Thoracic aorta (tissue), 2 donors: ENCODE measurements around the gene CDAN1. TPM values are rescaled to one million over a fixed set of nuclear protein-coding genes. Genes with fewer than 3 reads are reported as not detected.

Experiments
- ATAC-seq: fragments of 150-250 bp; one replicate; pipeline ENCODE4 v1.8.0; 2017; ENCODE audit warnings: low read depth; ENCODE audit not compliant: insufficient number of reproducible peaks, low FRiP score
- DNase-seq: peaks from one replicate; pipeline ENCODE4 v3.0.0-alpha.2; 2020; ENCODE audit warnings: low spot score
- H3K27ac ChIP-seq, 2 donors: fragments of 200-600 bp; sonication (generic); 1 replicate in 1 of 2; 2 replicates in 1 of 2; pipeline ENCODE4 v1.5.1; 2016; ENCODE audit warnings: mild to moderate bottlenecking in 2 of 2, moderate library complexity in 2 of 2
- H3K27me3 ChIP-seq: fragments of 200-600 bp; sonication (generic); replicated peaks from 2 replicates; pipeline ENCODE4 v1.6.0; 2016; ENCODE audit warnings: mild to moderate bottlenecking; ENCODE audit not compliant: insufficient read depth
- H3K36me3 ChIP-seq: fragments of 200-600 bp; sonication (generic); one replicate; pipeline ENCODE4 v1.5.1; 2016
- H3K4me1 ChIP-seq, 2 donors: fragments of 200-600 bp; sonication (generic); 1 replicate in 1 of 2; 2 replicates in 1 of 2; pipeline versions ENCODE4 v1.5.1 to v1.6.0; 2016; ENCODE audit warnings: low read depth in 2 of 2, mild to moderate bottlenecking in 1 of 2; ENCODE audit not compliant: control insufficient read depth in 1 of 2
- H3K4me3 ChIP-seq: fragments of 200-600 bp; sonication (generic); 2 replicates; pipeline ENCODE4 v1.5.1; 2016; ENCODE audit warnings: mild to moderate bottlenecking
- H3K9me3 ChIP-seq: fragments of 200-600 bp; sonication (generic); 2 replicates; pipeline ENCODE4 v1.5.1; 2016
- total RNA-seq, 2 donors: library from RNA; depleted of rRNA; stranded (reverse); fragments of >200 nt; gene quantifications; one replicate each; pipeline versions ENCODE4 v1.1.0 to v1.2.3, GENCODE V29; 2016
- TF ChIP-seq, protein P1 (sequence below): fragments of 200-600 bp; sonication (generic); IDR thresholded peaks from one replicate; pipeline ENCODE4 v1.5.1; 2019; ENCODE audit warnings: antibody characterized with exemption

CDAN1 gene
- total RNA-seq, 2 donors from 2014 or later = 16.2 to 19.1 TPM

DNA sequence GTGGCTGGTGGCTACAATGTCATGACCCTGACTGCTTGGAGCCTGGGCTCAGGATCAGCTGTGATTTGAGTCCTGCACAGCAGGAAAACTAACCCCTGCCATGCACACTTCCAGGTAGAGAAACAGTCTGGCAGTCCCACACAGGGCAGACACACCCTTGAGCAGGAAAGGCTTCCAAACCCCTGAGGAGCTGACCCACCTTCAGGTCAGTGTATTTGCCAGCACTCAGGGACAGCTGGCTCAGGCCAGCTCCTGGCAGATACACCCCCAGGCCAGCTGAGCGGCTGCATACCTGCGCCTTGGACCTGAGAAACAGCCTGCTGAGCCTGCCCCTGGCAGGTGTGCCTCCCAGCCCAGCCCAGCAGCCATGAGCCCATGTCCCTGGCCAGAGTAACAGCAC is 22.2 kb upstream of the CDAN1 start:
- no peak overlapping the region for H3K27ac ChIP-seq
- DNase-seq = no peak
- peaks cover 17% of the 10 kb centered on the region for H3K9me3 ChIP-seq
- H3K4me3 ChIP-seq = no peak overlapping the region
- no peaks in the 10 kb centered on the region for H3K36me3 ChIP-seq
- no peaks in the 10 kb centered on the region for H3K27me3 ChIP-seq
- TF ChIP-seq, protein P1, sequence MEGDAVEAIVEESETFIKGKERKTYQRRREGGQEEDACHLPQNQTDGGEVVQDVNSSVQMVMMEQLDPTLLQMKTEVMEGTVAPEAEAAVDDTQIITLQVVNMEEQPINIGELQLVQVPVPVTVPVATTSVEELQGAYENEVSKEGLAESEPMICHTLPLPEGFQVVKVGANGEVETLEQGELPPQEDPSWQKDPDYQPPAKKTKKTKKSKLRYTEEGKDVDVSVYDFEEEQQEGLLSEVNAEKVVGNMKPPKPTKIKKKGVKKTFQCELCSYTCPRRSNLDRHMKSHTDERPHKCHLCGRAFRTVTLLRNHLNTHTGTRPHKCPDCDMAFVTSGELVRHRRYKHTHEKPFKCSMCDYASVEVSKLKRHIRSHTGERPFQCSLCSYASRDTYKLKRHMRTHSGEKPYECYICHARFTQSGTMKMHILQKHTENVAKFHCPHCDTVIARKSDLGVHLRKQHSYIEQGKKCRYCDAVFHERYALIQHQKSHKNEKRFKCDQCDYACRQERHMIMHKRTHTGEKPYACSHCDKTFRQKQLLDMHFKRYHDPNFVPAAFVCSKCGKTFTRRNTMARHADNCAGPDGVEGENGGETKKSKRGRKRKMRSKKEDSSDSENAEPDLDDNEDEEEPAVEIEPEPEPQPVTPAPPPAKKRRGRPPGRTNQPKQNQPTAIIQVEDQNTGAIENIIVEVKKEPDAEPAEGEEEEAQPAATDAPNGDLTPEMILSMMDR = no peak
- ATAC-seq = no peak
- no peaks in the 10 kb centered on the region for H3K4me1 ChIP-seq

DNA sequence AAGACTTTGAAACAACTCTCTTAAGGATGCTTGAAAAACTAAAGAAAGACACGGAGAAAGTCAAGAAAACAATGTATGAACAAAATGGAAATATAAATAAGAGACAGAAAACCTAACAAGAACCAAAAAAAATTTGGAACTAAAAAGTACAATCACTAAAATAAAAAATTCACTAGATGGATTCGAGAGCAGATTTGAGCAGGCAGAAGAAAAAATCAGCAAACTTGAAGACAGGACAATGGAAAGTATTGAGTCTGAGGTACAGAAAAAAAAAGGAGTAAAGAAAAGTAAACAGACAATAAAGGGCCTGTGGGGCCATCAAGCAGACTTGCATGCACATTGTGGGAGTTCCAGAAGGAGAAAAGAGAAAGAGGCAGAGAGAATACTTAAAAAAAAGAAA is 13.4 kb upstream of the CDAN1 start:
- TF ChIP-seq, protein P1 = no peak
- DNase-seq (no peak), ATAC-seq (no peak)
- H3K9me3 ChIP-seq = peaks cover 5% of the 10 kb centered on the region
- H3K4me3 ChIP-seq = no peak overlapping the region
- peaks cover 5% of the 10 kb centered on the region for H3K36me3 ChIP-seq
- no peaks in the 10 kb centered on the region for H3K27me3 ChIP-seq
- no peak overlapping the region for H3K27ac ChIP-seq
- H3K4me1 ChIP-seq = no peaks in the 10 kb centered on the region

DNA sequence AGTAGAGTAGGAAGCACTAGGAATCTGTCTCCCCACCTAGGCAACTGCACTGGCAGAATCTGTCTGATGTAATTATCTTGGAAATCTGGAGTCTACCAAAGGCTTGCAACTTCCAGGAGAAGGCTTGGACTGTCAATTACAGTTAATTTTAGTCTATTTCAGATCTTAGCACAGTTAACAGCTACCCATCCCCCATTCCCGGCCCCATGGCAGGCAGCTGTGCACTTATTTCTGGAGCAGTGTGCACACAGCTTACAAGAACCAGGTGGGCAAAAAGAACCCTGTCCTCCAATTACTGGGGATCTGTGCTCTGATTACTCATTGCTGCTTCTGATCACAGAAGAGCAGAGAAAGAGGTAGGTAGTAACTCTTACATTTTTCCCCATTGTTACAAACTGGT is 12.3 kb upstream of the CDAN1 start:
- no peak overlapping the region for H3K27ac ChIP-seq
- H3K9me3 ChIP-seq = peaks cover 5% of the 10 kb centered on the region
- DNase-seq (no peak), ATAC-seq (no peak)
- H3K27me3 ChIP-seq = no peaks in the 10 kb centered on the region
- TF ChIP-seq, protein P1 = no peak
- no peaks in the 10 kb centered on the region for H3K4me1 ChIP-seq
- no peak overlapping the region for H3K4me3 ChIP-seq
- H3K36me3 ChIP-seq = peaks cover 5% of the 10 kb centered on the region

DNA sequence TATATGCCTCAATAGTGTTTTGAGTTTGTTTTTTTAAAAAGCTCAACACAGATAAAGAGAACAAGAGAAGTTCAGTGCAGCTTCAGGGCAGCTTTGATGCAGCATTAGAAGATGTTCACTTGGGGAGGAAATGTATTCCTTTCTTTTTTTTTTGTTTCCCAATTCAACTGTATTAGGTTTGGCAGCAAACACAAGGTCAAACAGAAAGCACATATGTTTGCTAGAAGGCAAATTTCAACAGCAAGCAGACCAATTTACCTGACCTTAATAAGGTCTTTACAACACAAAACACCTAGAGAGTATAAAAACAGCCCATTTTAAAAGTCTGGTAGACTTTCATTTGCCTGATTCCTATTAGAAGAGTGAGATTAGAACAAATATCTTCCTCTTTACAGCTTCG is 7.3 kb upstream of the CDAN1 start:
- TF ChIP-seq, protein P1 = no peak
- ATAC-seq (no peak), DNase-seq (no peak)
- H3K4me3 ChIP-seq = no peak overlapping the region
- H3K27ac ChIP-seq = no peak overlapping the region
- H3K4me1 ChIP-seq = no peaks in the 10 kb centered on the region
- H3K27me3 ChIP-seq = no peaks in the 10 kb centered on the region
- H3K36me3 ChIP-seq = peaks cover 5% of the 10 kb centered on the region
- no peaks in the 10 kb centered on the region for H3K9me3 ChIP-seq

DNA sequence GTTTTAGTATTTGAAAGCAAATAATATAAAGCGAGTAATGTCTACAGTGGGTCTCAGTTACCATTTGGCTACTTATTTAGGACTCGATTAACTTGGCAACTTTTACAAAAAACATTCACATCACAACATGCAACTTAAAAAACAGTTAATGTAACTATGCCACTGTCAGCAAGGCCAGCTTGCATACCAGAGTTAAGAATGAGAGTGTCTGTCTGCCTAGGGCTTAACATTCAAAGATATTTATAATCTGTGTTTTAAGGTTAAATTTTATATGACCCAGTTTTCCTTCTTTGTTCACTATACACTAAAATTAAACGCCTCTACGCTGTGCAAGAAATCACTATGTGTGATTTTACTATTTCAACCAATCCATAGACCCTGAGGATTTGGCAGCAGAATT is 5.2 kb upstream of the CDAN1 start:
- ATAC-seq = no peak
- DNase-seq = no peak
- no peaks in the 10 kb centered on the region for H3K27me3 ChIP-seq
- peaks cover 5% of the 10 kb centered on the region for H3K36me3 ChIP-seq
- H3K9me3 ChIP-seq = no peaks in the 10 kb centered on the region
- H3K4me1 ChIP-seq = peaks cover 0 to 8% of the 10 kb centered on the region in 2 donors
- TF ChIP-seq, protein P1 = no peak
- H3K4me3 ChIP-seq = no peak overlapping the region
- H3K27ac ChIP-seq = no peak overlapping the region
